Aorta (tissue), 5 donors: ENCODE results near the gene PMEPA1. TPM values are rescaled to one million over a fixed set of nuclear protein-coding genes. Genes with fewer than 3 reads are reported as not detected.

Experiments used
- ATAC-seq: fragments of 200-7000 bp; cut with Tn5 transposase; one replicate; pipeline ENCODE4 v1.9.1; 2022; ENCODE audit warnings: moderate library complexity; ENCODE audit not compliant: low FRiP score
- DNase-seq, 2 donors: peaks; one replicate each; pipeline ENCODE4 v3.0.0-alpha.2; 2020
- H3K27ac ChIP-seq, 2 donors: one replicate each; pipeline ENCODE4 v1.5.1; 2013; ENCODE audit warnings: low read length in 2 of 2, mild to moderate bottlenecking in 2 of 2, moderate library complexity in 2 of 2, control low read depth in 1 of 2, inconsistent platforms in 1 of 2, low read depth in 1 of 2
- H3K27me3 ChIP-seq, 2 donors: one replicate each; pipeline ENCODE4 v1.6.1; 2013; ENCODE audit warnings: control low read depth in 1 of 2, low read length in 1 of 2, mild to moderate bottlenecking in 1 of 2, moderate library complexity in 1 of 2; ENCODE audit not compliant: insufficient read depth in 2 of 2, control insufficient read depth in 1 of 2
- H3K36me3 ChIP-seq, 2 donors: one replicate each; pipeline ENCODE4 v1.6.1; 2013; ENCODE audit warnings: control low read depth in 1 of 2, low read length in 1 of 2, mild to moderate bottlenecking in 1 of 2; ENCODE audit not compliant: insufficient read depth in 2 of 2, control insufficient read depth in 1 of 2
- H3K4me1 ChIP-seq, 2 donors: one replicate each; pipeline ENCODE4 v1.6.1; 2013; ENCODE audit warnings: low read length in 2 of 2, control low read depth in 1 of 2, mild to moderate bottlenecking in 1 of 2, moderate library complexity in 1 of 2; ENCODE audit not compliant: insufficient read depth in 2 of 2, control insufficient read depth in 1 of 2
- H3K4me3 ChIP-seq, 2 donors: one replicate each; pipeline ENCODE4 v1.5.1; 2013; ENCODE audit warnings: low read length in 2 of 2, control low read depth in 1 of 2, mild to moderate bottlenecking in 1 of 2
- H3K9me3 ChIP-seq: one replicate; pipeline ENCODE4 v1.6.1; 2013; ENCODE audit warnings: mild to moderate bottlenecking, low read length; ENCODE audit not compliant: control insufficient read depth
- WGBS, 2 donors: extraction: QIAGEN DNeasy Blood & Tissue Kit; methylation state at CpG; one replicate each; pipeline ENCODE4 v1.1.7; 2013; 5-methylcytosine and 5-hydroxymethylcytosine counted together
- intact Hi-C, 2 donors: fragments of 100-400 bp; cut with DNase I; formaldehyde crosslinking; loops; one replicate each; pipeline versions ENCODE4 v1.14.2 to v1.15.0; 2022
- polyA plus RNA-seq, 2 donors: library from polyadenylated mRNA; stranded (reverse); fragments of 200-250 nt; gene quantifications; one replicate each; pipeline ENCODE4 v1.2.3, GENCODE V29; 2013
- total RNA-seq, 2 donors: library from RNA; stranded (reverse); fragmentation: NEBNext Ultra II Directional; extraction: Animal tissue kit (Norgen Biotek cat#: 25700); gene quantifications; one replicate each; pipeline ENCODE4 v1.2.1, GENCODE V29; 2021
- donor health status: healthy with polysubstance abuse.
- donor health status: Bipolar disorder and iron deficiency.
- donor health status: DM: no; HTN: no; CAD: no.
- donor health status: DM: no; HTN: no; CAD: no.
- donor health status: DM: yes; HTN: yes; CAD: no.

The PMEPA1 gene
- total and polyA plus RNA-seq, 4 donors = 31.4 to 188 (median 107) TPM

DNA sequence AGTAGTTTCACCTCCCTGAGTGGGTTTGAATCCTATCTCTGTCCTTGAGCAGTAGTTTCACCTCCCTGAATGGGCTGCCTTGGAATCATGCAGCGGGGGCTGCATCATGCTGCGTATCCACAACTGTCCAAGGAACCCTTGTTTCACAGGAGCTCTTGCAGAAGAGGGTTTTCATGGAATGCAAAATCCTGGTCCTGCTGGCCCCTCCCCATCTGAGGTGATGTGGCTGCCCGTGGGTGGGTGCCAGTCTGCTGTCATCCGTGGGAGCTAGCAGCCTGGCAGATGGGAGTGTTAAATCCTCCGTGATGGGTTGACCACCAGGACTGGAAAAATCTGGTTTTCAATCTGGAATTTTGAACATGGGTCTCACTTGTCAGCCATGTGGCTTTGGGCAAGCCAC lies 111.3 kb downstream of the PMEPA1 start:
- 89 to 91% methylated on average over 5 of the region's 5 CpGs for WGBS, 2 donors
- Histone ChIP-seq H3K36me3 (no peaks in the 10 kb centered on the region), H3K4me1 (no peaks in the 10 kb centered on the region), H3K27me3 (no peaks in the 10 kb centered on the region), H3K9me3 (no peaks in the 10 kb centered on the region), H3K4me3 (no peak overlapping the region), H3K27ac (no peak overlapping the region)
- intact Hi-C loops = loop anchor here (10.0 kb wide), 2 partner anchors 214 to 1096 kb away; partner anchors contain the start of gene NPEPL1 (in 1 of the 2)
- DNase-seq (peak in 1 of 2 donors; percentile 17), ATAC-seq (no peak)

Other genes starting within 250 kb of the PMEPA1 start
- gene CTCFL, start 184.9 kb downstream of the PMEPA1 start, total RNA-seq = not detected
- gene CTCFL, start 184.9 kb downstream of the PMEPA1 start, polyA plus RNA-seq = not detected
- gene PCK1, start 148.9 kb downstream of the PMEPA1 start, total RNA-seq = under 1 TPM; 0.21 to 0.39 TPM
- gene PCK1, start 148.9 kb downstream of the PMEPA1 start, polyA plus RNA-seq = 10 to 100 TPM in 1 of 2 donors, under 1 TPM in 1; 0.69 to 49.2 TPM
- gene ZBP1, start 89.6 kb downstream of the PMEPA1 start, total RNA-seq = 1 to 10 TPM in 1 of 2 donors, under 1 TPM in 1; 0.88 to 1.6 TPM
- gene ZBP1, start 89.6 kb downstream of the PMEPA1 start, polyA plus RNA-seq = under 1 TPM; 0.20 to 0.50 TPM